HG02763 (cell line): ENCODE measurements around the gene HSPG2.

Experiments used
- ATAC-seq: cut with Tn5 transposase; IDR thresholded peaks from one replicate; pipeline ENCODE4 v1.9.1; 2021; ENCODE audit warnings: mild to moderate bottlenecking, moderate library complexity; ENCODE audit not compliant: unreplicated experiment

HSPG2 gene

DNA sequence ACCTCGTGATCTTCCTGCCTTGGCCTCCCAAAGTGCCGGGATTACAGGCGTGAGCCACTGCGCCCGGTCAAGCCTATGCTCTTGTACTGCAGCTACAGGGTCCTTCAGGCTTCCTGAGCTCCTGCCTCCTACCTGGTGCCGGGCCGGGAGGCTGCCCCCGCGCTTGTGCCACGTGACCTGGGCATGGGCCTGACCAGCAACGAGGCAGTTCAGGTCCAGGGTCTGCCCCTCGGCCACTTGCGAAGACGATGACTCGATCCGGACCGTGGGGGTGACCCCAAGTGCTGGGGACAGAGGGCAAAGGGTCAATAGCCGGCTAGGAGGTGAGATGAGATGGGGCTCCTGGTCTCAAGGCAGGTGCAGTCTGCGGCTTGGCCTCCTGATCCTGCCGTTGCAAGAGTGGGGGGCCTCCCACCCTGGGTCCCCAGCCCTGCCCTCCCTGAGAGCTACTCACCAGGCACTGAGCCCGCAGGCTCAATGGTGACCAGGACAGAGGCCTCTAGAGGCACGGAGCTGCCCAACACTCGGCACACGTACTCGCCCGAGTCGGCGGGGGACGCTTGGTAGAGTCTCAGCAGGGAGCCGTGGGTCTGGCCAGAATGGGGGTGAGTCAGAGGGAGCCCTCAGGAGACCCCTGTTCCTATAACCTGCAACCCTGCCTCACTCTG is 87.1 kb downstream of the HSPG2 start:
- no peak for ATAC-seq

- ATAC-seq, result no peak
Observed at GRCh38 chr1:21848524-21849174, 88.5 kb downstream of the HSPG2 start.

DNA sequence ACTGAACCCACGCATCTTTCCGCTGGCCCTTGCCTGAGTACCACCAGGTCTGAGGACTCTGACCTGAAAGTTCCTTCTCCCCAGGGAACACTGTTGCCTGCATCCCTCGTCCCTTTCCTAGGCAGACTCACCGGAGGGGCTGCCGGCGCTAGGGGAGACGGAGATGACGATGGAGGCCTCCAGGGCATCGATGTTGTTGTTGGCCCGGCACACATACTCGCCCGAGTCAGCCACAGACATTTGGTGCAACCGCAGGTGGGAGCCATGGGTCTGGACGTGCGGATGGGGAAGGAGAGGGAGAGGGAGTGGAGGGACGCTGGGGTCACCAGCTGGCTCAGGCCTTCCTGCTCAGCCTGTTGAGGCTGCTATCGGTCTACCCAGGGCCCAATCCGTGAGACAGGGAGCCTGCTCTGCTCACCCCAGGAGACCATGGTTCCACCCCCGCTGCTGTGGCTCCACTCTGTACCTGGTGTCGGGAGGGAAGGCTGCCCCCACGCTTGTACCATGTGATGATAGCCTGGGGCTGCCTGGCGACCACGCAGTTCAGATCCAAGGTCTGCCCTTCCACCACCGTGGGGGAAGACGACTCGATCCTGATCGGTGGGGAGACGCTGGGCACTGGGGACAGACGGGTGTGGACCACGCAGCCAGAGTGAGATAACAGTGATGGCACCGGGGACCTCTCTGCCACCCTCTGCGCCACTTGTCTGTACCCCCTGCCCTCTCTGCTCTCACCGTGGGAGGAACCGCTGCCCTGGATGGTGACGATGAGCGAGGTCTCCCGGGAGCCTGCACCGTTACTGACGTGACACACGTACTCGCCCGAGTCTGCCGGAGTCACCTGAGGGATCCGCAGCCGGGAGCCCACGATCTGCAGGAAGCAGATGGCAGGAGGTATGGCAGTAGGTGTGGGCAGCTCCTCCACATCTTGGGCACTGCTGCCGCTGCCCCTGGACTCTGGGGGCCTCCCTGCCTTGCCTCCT is 89.6 kb downstream of the HSPG2 start:
- ATAC-seq, result no peak

- ATAC-seq, result no peak
Observed at GRCh38 chr1:21845646-21846641, 91.2 kb downstream of the HSPG2 start.

DNA sequence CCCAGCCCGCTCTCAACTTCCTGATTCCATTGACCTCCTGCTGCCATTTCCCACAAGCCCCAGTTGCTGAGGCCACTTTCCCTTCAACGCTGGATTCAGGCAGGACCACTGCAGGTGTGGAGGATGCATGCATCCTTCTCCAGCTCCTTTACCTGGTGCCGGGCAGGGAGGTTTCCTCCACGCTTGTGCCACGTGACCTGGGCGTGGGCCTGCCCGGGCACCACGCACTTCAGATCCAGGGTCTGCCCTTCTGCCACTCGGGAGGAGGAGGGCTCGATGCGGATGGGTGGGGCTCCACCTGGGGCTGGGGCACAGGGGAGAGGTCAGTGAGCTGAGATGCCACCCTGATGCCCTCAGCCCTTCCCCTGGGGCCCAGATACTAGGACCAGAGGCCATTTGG is 93.1 kb downstream of the HSPG2 start:
- ATAC-seq, result no peak

DNA sequence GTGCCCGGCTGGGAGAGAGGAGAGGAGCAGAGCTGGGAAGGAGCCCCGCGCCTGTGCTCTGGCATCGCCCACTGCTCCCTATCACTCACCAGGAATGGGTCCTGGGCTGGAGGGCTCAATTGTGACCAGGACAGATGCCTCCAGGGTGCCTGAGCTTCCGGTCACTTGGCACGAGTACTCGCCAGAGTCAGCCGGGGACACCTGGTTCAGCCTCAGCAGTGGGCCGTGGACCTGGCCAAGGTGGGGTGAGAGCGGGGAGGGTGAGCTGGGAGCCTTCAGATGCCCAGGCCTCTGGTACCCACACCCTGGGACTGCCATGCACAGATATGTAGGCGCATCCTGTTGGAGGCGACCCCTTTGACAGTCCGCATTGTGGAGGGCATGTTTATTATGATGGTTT is 93.9 kb downstream of the HSPG2 start:
- ATAC-seq, result no peak

DNA sequence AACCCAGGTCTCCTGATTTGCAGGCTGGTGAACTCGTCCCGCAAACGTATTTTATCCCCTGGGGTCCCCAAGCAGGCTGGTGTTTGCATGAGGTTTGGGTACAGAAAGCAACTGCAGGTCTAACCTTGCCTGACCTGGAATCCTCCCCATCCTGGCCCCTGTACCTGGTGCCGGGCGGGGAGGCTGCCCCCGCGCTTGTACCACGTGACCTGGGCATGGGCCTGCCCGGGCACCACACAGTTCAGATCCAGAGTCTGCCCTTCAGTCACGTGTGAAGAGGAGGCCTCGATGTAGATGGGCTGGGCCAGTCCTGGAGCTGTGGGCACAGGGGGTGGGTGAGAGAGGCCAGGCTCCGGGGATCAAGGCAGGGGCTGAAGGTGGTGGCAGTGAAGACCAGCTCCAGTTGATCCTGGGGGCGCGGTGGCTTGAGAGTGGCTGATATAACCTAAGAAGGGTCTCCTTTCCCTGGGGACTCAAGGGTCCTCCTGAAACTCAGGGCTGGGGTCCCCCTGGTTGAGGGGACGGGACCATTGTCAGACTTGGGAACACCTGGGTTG is 94.4 kb downstream of the HSPG2 start:
- ATAC-seq, result no peak

- no peak for ATAC-seq
Observed at GRCh38 chr1:21841852-21842466, 95.2 kb downstream of the HSPG2 start.

- ATAC-seq, result no peak
Observed at GRCh38 chr1:21840981-21841380, 96.1 kb downstream of the HSPG2 start.

- no peak for ATAC-seq
Observed at GRCh38 chr1:21839337-21840037, 97.6 kb downstream of the HSPG2 start.

GRCh38 chr1:21838359-21839157 is 98.6 kb downstream of the HSPG2 start:
- ATAC-seq, result no peak

GRCh38 chr1:21837476-21837875 is 99.6 kb downstream of the HSPG2 start:
- ATAC-seq, result no peak

DNA sequence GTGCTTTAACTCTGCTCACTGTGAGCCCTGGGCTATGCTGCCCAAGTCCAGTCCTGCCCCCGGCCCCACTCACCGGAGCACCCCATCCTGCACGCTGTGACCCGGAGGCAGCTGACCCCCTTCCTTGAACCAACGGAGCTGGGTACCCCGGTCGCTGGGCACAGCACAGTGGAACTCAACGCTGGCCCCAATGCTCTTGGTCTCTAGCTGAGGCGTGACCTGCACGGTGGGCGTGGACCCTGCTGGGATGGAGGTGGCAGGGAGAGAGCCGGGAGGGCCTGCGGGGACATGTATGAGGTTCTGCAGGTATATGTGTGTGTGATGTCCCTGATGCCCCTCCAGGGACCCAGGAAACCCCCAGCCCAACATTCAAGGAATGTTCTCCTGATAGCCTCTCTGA is 100.4 kb downstream of the HSPG2 start:
- ATAC-seq, result no peak

- no peak for ATAC-seq
Observed at GRCh38 chr1:21836010-21836409, 101.1 kb downstream of the HSPG2 start.

DNA sequence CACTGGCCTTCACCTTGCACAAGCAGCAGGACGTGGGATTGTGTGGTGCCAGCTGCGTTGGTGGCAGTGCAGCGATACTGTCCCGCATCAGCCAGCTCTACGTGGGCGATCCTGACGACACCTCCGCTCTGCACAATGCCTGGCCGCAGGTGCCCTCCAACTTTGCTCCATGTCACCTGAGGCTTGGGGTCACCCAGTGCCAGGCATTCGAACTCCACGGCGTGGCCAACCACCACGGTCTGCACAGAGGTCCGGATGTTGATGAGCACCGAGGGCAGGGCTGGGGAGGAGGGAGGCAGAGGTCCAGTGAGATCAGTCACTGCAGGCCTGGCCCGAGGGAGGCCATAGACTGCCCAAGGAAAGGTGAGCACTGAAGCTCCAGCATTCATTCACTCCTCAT is 102.4 kb downstream of the HSPG2 start:
- no peak for ATAC-seq

DNA sequence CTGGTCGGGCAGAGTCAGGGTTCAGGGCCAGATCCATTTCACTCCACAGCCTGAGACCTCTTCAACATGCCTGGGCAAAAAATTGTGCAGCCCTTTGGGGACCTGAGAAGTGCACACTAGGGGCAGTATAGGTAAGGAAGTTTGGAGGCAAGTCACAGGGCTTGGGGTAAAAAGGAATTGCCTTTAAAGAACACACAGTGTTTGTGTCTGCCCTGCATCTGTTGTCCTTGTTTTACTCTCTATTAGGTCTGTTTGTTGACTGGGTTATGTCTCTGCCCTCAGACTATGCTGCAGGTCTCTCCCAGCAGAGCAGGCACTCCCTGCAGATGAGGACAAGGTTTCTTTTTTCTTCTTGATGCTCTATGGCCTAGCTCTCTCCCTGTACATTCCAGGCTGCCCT is 103.0 kb downstream of the HSPG2 start:
- no peak for ATAC-seq

DNA sequence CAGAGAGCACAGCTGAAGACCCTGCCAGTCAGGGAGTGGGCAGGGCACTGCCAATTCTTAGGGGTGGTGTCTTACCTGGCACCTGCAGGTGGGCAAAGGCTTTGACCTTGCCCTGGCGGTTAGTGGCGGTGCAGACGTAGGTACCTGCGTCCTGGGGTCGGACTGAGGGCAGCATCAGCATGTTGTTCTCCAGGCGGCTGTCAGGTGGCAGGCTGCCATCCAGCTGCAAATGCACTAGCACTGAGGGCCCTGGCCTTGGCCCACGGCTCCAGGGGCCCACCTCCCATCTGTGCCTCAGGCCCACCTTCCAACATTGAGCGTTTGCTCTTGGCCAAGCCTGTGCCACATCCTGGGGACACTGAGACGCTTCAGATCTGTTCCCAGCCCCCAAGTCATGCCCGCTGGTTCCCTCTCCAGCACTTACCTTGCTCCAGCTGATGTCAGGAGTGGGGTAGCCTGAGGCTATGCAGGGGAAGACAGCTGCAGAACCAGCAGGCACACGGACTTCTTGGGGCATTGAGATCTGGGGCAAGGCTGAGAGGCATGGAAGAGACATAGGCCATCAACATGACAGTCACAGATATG is 103.6 kb downstream of the HSPG2 start:
- ATAC-seq, result no peak

DNA sequence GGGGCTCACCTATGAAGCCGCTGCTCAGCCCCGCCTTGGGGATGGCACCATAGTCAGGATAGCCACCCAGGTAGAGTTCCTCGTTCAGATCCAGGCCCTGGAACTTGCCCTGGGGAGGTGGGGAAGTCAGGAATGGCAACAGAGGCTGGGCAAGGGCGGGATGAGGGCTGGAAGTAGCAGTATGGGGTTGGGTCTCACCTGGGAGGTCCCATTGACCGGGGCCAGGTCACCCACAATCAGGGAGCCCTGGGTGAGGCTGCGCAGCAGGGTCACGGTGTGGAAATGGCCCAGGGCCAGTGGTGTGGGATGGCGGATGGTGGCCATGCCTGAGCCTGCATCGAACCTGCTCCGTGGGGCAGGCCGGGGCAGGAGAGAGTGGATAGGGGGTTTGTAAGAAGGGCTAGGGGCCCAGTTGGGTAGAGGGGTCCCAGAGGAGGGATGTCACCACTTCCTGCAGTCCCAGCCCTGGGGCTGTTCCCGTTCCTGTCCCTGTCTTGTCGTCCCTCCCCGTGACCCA is 105.6 kb downstream of the HSPG2 start:
- ATAC-seq, result no peak
